Astrocyte (in vitro differentiated cells and primary cell): Measurements from ENCODE around the gene MKNK1. TPM values are rescaled to one million over a fixed set of nuclear protein-coding genes. Genes with fewer than 3 reads are reported as not detected.

Experiments
- DNase-seq: peaks from one replicate; pipeline ENCODE4 v3.0.0-alpha.2; 2010; ENCODE audit warnings: low read depth
- FAIRE-seq: peaks from 2 replicates; lab custom pipeline; 2011; peaks lifted over from hg19 to GRCh38; lab: Jason Lieb, UNC
- H2AFZ ChIP-seq: 2 replicates; pipeline ENCODE4 v1.6.0; 2012; ENCODE audit warnings: low read depth, low read length, inconsistent platforms
- H3K27ac ChIP-seq: 2 replicates; pipeline ENCODE4 v1.5.1; 2011; ENCODE audit warnings: low read depth, low read length, inconsistent platforms
- H3K27me3 ChIP-seq: 2 replicates; pipeline ENCODE4 v1.6.0; 2011; ENCODE audit warnings: low read length, inconsistent platforms; ENCODE audit not compliant: insufficient read depth
- H3K36me3 ChIP-seq: 2 replicates; pipeline ENCODE4 v1.5.1; 2011; ENCODE audit warnings: low read length, inconsistent platforms; ENCODE audit not compliant: insufficient read depth
- H3K4me1 ChIP-seq: 2 replicates; pipeline ENCODE4 v1.5.1; 2011; ENCODE audit warnings: low read length, inconsistent platforms; ENCODE audit not compliant: insufficient read depth
- H3K4me2 ChIP-seq: 2 replicates; pipeline ENCODE4 v1.6.0; 2012; ENCODE audit warnings: low read length, inconsistent platforms
- H3K4me3 ChIP-seq: 2 replicates; pipeline ENCODE4 v1.5.1; 2011; ENCODE audit warnings: low read depth, mild to moderate bottlenecking, low read length, inconsistent platforms; ENCODE audit not compliant: insufficient read depth
- H3K79me2 ChIP-seq: 2 replicates; pipeline ENCODE4 v1.6.0; 2012; ENCODE audit warnings: mild to moderate bottlenecking, low read length, inconsistent platforms; ENCODE audit not compliant: insufficient read depth
- H3K9ac ChIP-seq: 2 replicates; pipeline ENCODE4 v1.6.0; 2012; ENCODE audit warnings: mild to moderate bottlenecking, low read length, inconsistent platforms
- H3K9me3 ChIP-seq: 2 replicates; pipeline ENCODE4 v1.5.1; 2012; ENCODE audit warnings: low read depth, mild to moderate bottlenecking, low read length, inconsistent platforms; ENCODE audit not compliant: insufficient read depth
- H4K20me1 ChIP-seq: 2 replicates; pipeline ENCODE4 v1.6.0; 2012; ENCODE audit warnings: low read length, inconsistent platforms; ENCODE audit not compliant: insufficient read depth
- H3K27ac Mint-ChIP-seq: one replicate; pipeline ENCODE4 v1.8.0; 2021; ENCODE audit warnings: mild to moderate bottlenecking, mixed read lengths; ENCODE audit not compliant: unreplicated experiment
- H3K27me3 Mint-ChIP-seq: one replicate; pipeline ENCODE4 v1.8.0; 2021; ENCODE audit warnings: low read depth, mixed read lengths; ENCODE audit not compliant: unreplicated experiment
- H3K36me3 Mint-ChIP-seq: one replicate; pipeline ENCODE4 v1.8.0; 2021; ENCODE audit warnings: low read depth, mixed read lengths; ENCODE audit not compliant: unreplicated experiment
- H3K4me1 Mint-ChIP-seq: one replicate; pipeline ENCODE4 v1.8.0; 2021; ENCODE audit warnings: low read depth, mixed read lengths; ENCODE audit not compliant: unreplicated experiment
- H3K4me3 Mint-ChIP-seq: one replicate; pipeline ENCODE4 v1.8.0; 2021; ENCODE audit warnings: mild to moderate bottlenecking, moderate library complexity, mixed read lengths; ENCODE audit not compliant: unreplicated experiment
- H3K9me3 Mint-ChIP-seq: one replicate; pipeline ENCODE4 v1.8.0; 2021; ENCODE audit warnings: mild to moderate bottlenecking, mixed read lengths; ENCODE audit not compliant: unreplicated experiment
- EZH2 ChIP-seq: IDR thresholded peaks from 2 replicates; pipeline ENCODE4 v1.6.1; 2012; ENCODE audit warnings: mild to moderate bottlenecking, low read length, inconsistent platforms; ENCODE audit not compliant: insufficient read depth
- total RNA-seq: library from RNA; stranded (reverse); gene quantifications from 2 replicates; pipeline ENCODE4 v1.2.1, GENCODE V29; 2021
- TF ChIP-seq, protein P1 (sequence below): IDR thresholded peaks from 2 replicates; pipeline ENCODE4 v1.5.1; 2011; ENCODE audit warnings: low read depth, mild to moderate bottlenecking, inconsistent platforms, low read length, moderate library complexity; ENCODE audit not compliant: insufficient read depth

MKNK1 gene
- total RNA-seq, 1 donor from 2014 or later, result 26.9 TPM

DNA sequence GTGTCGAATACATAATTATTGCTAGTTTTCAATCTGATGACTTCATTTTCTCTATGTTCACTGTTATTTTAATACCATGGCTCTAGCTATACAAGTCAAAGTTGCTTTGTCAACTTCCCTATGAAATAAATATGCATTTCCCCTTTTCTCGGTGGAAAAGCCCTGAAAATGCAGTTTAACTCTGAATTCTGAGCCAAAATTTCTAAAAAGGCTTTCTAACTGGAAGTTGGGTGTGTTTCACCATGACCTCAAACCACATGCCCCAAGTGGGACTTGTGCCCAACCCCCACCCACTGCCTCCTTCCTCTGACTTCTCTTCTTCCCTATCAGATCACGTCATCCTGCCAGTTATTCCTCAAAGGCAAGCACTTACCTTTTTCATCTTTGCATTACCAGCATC is 8.9 kb downstream of the MKNK1 start:
- Mint-ChIP-seq H3K36me3 (peaks cover 30% of the 10 kb centered on the region), H3K27ac (no peak overlapping the region), H3K4me1 (peaks cover 12% of the 10 kb centered on the region), H3K9me3 (peaks cover 11% of the 10 kb centered on the region), H3K27me3 (no peaks in the 10 kb centered on the region), H3K4me3 (no peak overlapping the region)
- FAIRE-seq (no peak), DNase-seq (no peak)
- Histone ChIP-seq H3K9ac (no peak overlapping the region), H3K4me2 (no peak overlapping the region), H3K36me3 (peaks cover 11% of the 10 kb centered on the region), H4K20me1 (peaks cover 16% of the 10 kb centered on the region), H3K4me3 (no peak overlapping the region), H3K27ac (no peak overlapping the region), H3K4me1 (no peaks in the 10 kb centered on the region), H3K27me3 (no peaks in the 10 kb centered on the region), H2AFZ (no peak overlapping the region), H3K9me3 (no peaks in the 10 kb centered on the region), H3K79me2 (no peaks in the 10 kb centered on the region)
- TF ChIP-seq, protein P1, sequence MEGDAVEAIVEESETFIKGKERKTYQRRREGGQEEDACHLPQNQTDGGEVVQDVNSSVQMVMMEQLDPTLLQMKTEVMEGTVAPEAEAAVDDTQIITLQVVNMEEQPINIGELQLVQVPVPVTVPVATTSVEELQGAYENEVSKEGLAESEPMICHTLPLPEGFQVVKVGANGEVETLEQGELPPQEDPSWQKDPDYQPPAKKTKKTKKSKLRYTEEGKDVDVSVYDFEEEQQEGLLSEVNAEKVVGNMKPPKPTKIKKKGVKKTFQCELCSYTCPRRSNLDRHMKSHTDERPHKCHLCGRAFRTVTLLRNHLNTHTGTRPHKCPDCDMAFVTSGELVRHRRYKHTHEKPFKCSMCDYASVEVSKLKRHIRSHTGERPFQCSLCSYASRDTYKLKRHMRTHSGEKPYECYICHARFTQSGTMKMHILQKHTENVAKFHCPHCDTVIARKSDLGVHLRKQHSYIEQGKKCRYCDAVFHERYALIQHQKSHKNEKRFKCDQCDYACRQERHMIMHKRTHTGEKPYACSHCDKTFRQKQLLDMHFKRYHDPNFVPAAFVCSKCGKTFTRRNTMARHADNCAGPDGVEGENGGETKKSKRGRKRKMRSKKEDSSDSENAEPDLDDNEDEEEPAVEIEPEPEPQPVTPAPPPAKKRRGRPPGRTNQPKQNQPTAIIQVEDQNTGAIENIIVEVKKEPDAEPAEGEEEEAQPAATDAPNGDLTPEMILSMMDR, result no peak
- no peak for TF ChIP-seq EZH2

DNA sequence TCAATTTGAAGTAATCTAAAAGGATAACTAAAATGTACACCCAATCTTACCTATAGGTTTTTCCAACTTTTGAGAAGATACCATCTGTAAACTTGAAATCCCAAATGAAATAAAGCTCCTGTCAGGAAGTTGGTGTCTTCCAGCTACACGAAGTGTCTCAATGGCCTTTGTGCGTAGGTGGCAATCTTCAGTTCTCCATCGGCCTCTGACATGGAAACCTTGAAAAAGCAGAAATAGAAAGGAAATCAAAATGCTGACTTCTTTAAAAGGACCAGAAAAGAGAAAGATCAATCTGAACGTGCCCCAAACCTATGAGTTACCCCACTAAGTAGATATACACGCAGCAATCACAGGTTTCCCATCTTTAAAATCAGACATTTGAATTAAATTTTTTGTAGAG is 10.0 kb downstream of the MKNK1 start:
- Mint-ChIP-seq H3K27me3 (no peaks in the 10 kb centered on the region), H3K4me3 (no peak overlapping the region), H3K36me3 (peaks cover 41% of the 10 kb centered on the region), H3K4me1 (peaks cover 9% of the 10 kb centered on the region), H3K9me3 (peaks cover 21% of the 10 kb centered on the region), H3K27ac (no peak overlapping the region)
- peaks cover 6% of the 10 kb centered on the region for H4K20me1 ChIP-seq
- H3K4me3 ChIP-seq, result no peak overlapping the region
- H2AFZ ChIP-seq, result no peak overlapping the region
- H3K9me3 ChIP-seq, result no peaks in the 10 kb centered on the region
- no peaks in the 10 kb centered on the region for H3K4me1 ChIP-seq
- H3K4me2 ChIP-seq, result no peak overlapping the region
- H3K79me2 ChIP-seq, result no peaks in the 10 kb centered on the region
- peaks cover 11% of the 10 kb centered on the region for H3K36me3 ChIP-seq
- H3K9ac ChIP-seq, result no peak overlapping the region
- TF ChIP-seq EZH2, result no peak
- TF ChIP-seq, protein P1, result no peak
- H3K27me3 ChIP-seq, result no peaks in the 10 kb centered on the region
- no peak overlapping the region for H3K27ac ChIP-seq
- FAIRE-seq (no peak), DNase-seq (no peak)

DNA sequence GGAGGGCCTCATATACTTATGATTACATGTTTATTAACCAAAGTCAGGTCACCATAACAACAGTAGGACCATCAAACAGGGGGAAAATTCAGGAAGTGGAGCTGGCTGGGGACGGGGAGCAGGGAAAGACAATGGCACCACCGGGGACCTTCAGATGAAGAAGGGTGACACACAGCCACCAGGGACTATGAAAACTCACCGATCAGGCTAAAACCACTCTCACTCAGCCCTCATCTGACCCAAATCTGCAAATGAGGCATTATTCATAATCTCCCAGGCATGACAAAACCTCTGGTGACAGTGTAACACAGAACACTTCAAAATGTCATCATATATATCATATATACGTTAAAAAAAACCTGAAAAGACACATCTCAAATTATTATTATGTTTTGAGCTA is 11.2 kb downstream of the MKNK1 start:
- H4K20me1 ChIP-seq, result no peaks in the 10 kb centered on the region
- H3K27me3 Mint-ChIP-seq, result no peaks in the 10 kb centered on the region
- TF ChIP-seq, protein P1, result no peak
- no peak for TF ChIP-seq EZH2
- H3K36me3 Mint-ChIP-seq, result peaks cover 44% of the 10 kb centered on the region
- no peak overlapping the region for H3K9ac ChIP-seq
- H3K27ac ChIP-seq, result no peak overlapping the region
- H3K4me3 ChIP-seq, result no peak overlapping the region
- no peak overlapping the region for H3K27ac Mint-ChIP-seq
- DNase-seq (no peak), FAIRE-seq (no peak)
- H3K9me3 Mint-ChIP-seq, result peaks cover 25% of the 10 kb centered on the region
- no peak overlapping the region for H3K4me3 Mint-ChIP-seq
- no peak overlapping the region for H2AFZ ChIP-seq
- no peak overlapping the region for H3K4me2 ChIP-seq
- H3K9me3 ChIP-seq, result no peaks in the 10 kb centered on the region
- H3K4me1 ChIP-seq, result no peaks in the 10 kb centered on the region
- no peaks in the 10 kb centered on the region for H3K27me3 ChIP-seq
- peaks cover 11% of the 10 kb centered on the region for H3K36me3 ChIP-seq
- H3K79me2 ChIP-seq, result no peaks in the 10 kb centered on the region
- H3K4me1 Mint-ChIP-seq, result peaks cover 9% of the 10 kb centered on the region
